HG03066 (cell line): Measurements from ENCODE around the gene RBP4.
"Not testable (repeated sequence)": the region's sequence is repeated elsewhere in the genome, so short reads cannot be mapped to it uniquely, and the experiment has no call there.

Source experiments
- ATAC-seq: cut with Tn5 transposase; IDR thresholded peaks from one replicate; pipeline ENCODE4 v1.9.1; 2021; ENCODE audit warnings: low read depth; ENCODE audit not compliant: unreplicated experiment

RBP4 gene

GRCh38 chr10:93567277-93568104 is 33.5 kb downstream of the RBP4 start:
- ATAC-seq: no peak

GRCh38 chr10:93566435-93567276 is 34.4 kb downstream of the RBP4 start, which contains the start of gene FFAR4:
FFAR4 (plus strand) TSS chr10:93566665; CDS start chr10:93566721, 56 bp downstream.
- ATAC-seq: no peak

GRCh38 chr10:93565446-93565845 is 35.6 kb downstream of the RBP4 start:
- ATAC-seq: no peak

- ATAC-seq: no peak
Measured at GRCh38 chr10:93560541-93560940, 40.5 kb downstream of the RBP4 start.

- no peak for ATAC-seq
Measured at GRCh38 chr10:93559490-93559889, 41.5 kb downstream of the RBP4 start.

GRCh38 chr10:93554760-93555432 is 46.1 kb downstream of the RBP4 start:
- no peak for ATAC-seq

GRCh38 chr10:93554316-93554663 is 46.7 kb downstream of the RBP4 start:
- no peak for ATAC-seq

GRCh38 chr10:93553482-93554315 is 47.3 kb downstream of the RBP4 start:
- no peak for ATAC-seq

GRCh38 chr10:93552780-93553179 is 48.3 kb downstream of the RBP4 start:
- no peak for ATAC-seq

GRCh38 chr10:93550606-93551005 is 50.4 kb downstream of the RBP4 start:
- ATAC-seq: no peak

GRCh38 chr10:93548376-93549071 is 52.5 kb downstream of the RBP4 start:
- no peak for ATAC-seq

GRCh38 chr10:93547522-93547921 is 53.5 kb downstream of the RBP4 start:
- no peak for ATAC-seq

GRCh38 chr10:93546995-93547394 is 54.0 kb downstream of the RBP4 start:
- ATAC-seq: not testable (repeated sequence)

- ATAC-seq: no peak
Measured at GRCh38 chr10:93542358-93542791, 58.7 kb downstream of the RBP4 start.
